ENCODE measurements around the gene ZHX3.

DNA sequence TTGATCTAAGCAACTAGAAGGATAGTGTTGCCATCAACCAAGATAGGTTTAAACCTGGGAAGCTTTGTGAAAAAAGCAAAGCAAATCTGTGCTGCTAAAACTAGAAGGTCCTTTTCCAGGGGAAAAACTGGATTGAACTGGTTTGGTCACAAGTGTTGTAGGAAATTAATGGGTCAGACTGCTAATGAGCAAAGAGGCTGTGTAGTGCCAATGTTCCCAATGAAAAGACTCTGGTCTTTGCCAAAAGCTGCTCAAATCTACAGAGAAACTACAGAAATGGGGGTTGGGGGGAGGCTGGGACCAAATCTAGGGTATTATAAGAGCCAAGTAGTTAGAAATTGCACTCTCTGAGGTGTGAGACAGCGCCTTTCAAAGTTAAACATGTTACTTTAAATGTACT, 95.2 kb downstream of the ZHX3 start:
- TF ChIP-seq, protein P1, sequence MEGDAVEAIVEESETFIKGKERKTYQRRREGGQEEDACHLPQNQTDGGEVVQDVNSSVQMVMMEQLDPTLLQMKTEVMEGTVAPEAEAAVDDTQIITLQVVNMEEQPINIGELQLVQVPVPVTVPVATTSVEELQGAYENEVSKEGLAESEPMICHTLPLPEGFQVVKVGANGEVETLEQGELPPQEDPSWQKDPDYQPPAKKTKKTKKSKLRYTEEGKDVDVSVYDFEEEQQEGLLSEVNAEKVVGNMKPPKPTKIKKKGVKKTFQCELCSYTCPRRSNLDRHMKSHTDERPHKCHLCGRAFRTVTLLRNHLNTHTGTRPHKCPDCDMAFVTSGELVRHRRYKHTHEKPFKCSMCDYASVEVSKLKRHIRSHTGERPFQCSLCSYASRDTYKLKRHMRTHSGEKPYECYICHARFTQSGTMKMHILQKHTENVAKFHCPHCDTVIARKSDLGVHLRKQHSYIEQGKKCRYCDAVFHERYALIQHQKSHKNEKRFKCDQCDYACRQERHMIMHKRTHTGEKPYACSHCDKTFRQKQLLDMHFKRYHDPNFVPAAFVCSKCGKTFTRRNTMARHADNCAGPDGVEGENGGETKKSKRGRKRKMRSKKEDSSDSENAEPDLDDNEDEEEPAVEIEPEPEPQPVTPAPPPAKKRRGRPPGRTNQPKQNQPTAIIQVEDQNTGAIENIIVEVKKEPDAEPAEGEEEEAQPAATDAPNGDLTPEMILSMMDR (IDR thresholded peaks at IDR 0.05), result no peak
- no peak for TF ChIP-seq ZFX (IDR thresholded peaks at IDR 0.05; ENCODE audit: borderline replicate concordance)

All from 22Rv1 (cell line).